ENCODE data around the gene LRRC45. TPM values are rescaled to one million over a fixed set of nuclear protein-coding genes. Genes with fewer than 3 reads are reported as not detected.
A peak's percentile ranks its signal among the peaks of the same experiment; 100 is the strongest.
"Not testable (repeated sequence)": the region's sequence is repeated elsewhere in the genome, so short reads cannot be mapped to it uniquely, and the experiment has no call there.

The LRRC45 gene
- total RNA-seq, 2 donors from 2014 or later: 22.2 to 24.1 TPM

DNA sequence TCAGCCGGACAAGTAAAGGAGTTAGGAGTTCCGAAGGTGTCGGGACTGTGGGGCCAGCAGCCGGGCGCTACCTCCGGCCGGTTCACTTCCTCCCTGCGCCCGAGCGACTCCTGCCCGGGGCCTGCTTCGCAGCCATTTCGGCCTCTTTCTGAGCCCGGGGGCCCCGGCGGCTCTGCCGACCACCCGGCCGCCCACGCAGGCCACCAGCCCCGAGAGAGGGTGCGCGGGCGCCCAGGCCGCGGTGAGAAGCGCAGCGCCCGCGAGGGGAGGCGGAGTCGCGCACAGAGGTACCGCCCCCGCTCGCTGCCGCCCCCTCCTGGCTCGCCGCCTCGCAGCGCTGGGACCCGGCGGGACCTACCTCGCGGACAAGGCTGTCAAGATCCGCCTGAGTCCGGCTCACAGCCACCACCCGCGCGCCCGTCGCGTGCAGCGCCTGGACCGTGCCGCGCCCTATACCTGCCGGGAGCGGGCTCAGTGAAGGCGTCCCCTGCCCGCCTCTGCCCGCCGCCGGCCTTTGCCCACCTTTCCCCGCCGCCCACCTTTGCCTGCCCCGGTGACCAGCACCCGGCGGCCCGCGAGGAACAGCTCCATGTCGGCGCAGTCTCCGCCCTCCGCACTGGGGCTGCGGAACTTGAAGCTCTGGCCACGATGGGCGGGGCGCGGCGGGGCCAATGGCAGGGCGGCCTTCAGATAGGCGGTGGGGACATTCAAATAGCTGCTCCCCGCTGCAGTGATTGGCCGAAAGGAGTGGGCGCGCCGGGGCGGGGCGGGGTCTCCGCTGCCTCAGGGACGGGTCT lies 14.2 kb downstream of the LRRC45 start, which contains the start of gene DCXR:
DCXR (minus strand) TSS at position 606 of the 797 bp plus-strand sequence; CDS start at position 591, 15 bp downstream.
- no peaks in the 10 kb centered on the region for H3K36me3 ChIP-seq
- H3K4me3 ChIP-seq: peak within 1 kb of the TSS; percentile 72 to 81
- no peaks in the 10 kb centered on the region for H3K9me3 ChIP-seq
- H3K4me1 ChIP-seq (replicated peaks): peaks cover 13% of the 10 kb centered on the region
- peak; percentile 98 for DNase-seq (ENCODE audit: low spot score)
- peak within 1 kb of the TSS; percentile 96 to 99 for H3K27ac ChIP-seq
- WGBS: under 1% methylated on average over 76 of the region's 92 CpGs
- no peaks in the 10 kb centered on the region for H3K27me3 ChIP-seq (replicated peaks; ENCODE audit: insufficient read depth)
- TF ChIP-seq POLR2A (IDR thresholded peaks at IDR 0.05) (peak; percentile 95), POLR2AphosphoS5 (IDR thresholded peaks at IDR 0.05) (peak; percentile 96)
- TF ChIP-seq, protein P1, sequence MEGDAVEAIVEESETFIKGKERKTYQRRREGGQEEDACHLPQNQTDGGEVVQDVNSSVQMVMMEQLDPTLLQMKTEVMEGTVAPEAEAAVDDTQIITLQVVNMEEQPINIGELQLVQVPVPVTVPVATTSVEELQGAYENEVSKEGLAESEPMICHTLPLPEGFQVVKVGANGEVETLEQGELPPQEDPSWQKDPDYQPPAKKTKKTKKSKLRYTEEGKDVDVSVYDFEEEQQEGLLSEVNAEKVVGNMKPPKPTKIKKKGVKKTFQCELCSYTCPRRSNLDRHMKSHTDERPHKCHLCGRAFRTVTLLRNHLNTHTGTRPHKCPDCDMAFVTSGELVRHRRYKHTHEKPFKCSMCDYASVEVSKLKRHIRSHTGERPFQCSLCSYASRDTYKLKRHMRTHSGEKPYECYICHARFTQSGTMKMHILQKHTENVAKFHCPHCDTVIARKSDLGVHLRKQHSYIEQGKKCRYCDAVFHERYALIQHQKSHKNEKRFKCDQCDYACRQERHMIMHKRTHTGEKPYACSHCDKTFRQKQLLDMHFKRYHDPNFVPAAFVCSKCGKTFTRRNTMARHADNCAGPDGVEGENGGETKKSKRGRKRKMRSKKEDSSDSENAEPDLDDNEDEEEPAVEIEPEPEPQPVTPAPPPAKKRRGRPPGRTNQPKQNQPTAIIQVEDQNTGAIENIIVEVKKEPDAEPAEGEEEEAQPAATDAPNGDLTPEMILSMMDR (IDR thresholded peaks at IDR 0.05): peak; percentile 66 to 94 (median 82)
- intact Hi-C loops (cut with DNase I): loop anchor here (5.0 kb wide), 1 partner anchor 60 kb away; the partner anchor contains the start of gene FASN

DNA sequence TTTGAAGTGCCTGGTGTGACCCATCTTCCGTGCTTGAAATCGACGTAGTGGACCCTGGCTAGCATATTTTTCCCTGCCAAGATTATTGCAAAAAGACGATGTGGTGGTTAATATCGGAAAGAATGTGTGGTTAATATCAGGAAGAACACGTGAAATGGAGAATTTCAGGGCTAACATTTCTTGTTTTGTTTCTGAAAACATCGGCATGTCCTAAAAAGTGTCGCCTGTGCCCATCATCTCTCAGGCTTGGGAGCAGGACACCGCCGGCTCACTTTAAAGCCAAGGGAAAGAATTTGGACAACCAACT lies 14.7 kb downstream of the LRRC45 start:
- Histone ChIP-seq H3K27ac (peak overlapping the region; percentile 96 to 99), H3K4me1 (replicated peaks) (peaks cover 11% of the 10 kb centered on the region), H3K36me3 (no peaks in the 10 kb centered on the region), H3K4me3 (peak overlapping the region; percentile 72 to 81), H3K27me3 (replicated peaks; ENCODE audit: insufficient read depth) (no peaks in the 10 kb centered on the region), H3K9me3 (no peaks in the 10 kb centered on the region)
- TF ChIP-seq, protein P1 (IDR thresholded peaks at IDR 0.05): no peak
- TF ChIP-seq POLR2A (IDR thresholded peaks at IDR 0.05): no peak
- TF ChIP-seq POLR2AphosphoS5 (IDR thresholded peaks at IDR 0.05): no peak
- whole genome bisulfite sequencing: 5% methylated on average over 10 of the region's 10 CpGs
- intact Hi-C loops (cut with DNase I): loop anchor here (5.0 kb wide), 1 partner anchor 59 kb away; the partner anchor contains the start of gene FASN
- no peak for DNase-seq (ENCODE audit: low spot score)

DNA sequence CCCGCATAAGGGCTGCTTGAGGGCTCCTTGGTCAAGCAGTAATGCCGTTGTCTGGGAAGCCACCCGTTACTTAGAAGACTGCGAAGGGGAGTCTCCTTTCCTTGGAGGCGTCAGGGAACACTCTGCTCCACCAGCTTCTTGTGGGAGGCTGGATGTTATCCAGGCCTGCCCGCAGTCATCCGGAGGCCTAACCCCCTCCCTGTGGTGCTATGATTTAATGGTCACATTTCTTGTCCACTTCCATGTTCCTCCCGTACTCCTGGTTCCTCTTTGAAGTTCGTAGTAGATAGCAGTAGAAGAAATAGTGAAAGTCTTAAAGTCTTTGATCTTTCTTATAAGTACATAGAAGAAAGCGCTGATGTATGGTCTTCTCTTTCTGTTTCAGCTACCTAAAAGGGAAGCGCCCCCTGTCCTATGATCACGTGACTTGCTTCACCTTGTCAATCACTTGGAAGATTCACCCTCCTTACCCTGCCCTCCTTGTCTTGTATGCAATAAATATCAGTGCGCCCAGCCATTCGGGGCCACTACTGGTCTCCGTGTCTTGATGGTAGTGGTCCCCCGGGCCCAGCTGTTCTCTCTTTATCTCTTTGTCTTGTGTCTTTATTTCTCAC lies 15.8 kb downstream of the LRRC45 start:
- H3K4me1 ChIP-seq (replicated peaks): peaks cover 11% of the 10 kb centered on the region
- H3K4me3 ChIP-seq; H3K27ac ChIP-seq; DNase-seq (ENCODE audit: low spot score); H3K36me3 ChIP-seq; H3K9me3 ChIP-seq; H3K27me3 ChIP-seq (replicated peaks; ENCODE audit: insufficient read depth): not testable (repeated sequence)
- WGBS: 73% methylated on average over 16 of the region's 16 CpGs
- intact Hi-C loops (cut with DNase I): loop anchor here (5.0 kb wide), 1 partner anchor 58 kb away; the partner anchor contains the start of gene FASN

DNA sequence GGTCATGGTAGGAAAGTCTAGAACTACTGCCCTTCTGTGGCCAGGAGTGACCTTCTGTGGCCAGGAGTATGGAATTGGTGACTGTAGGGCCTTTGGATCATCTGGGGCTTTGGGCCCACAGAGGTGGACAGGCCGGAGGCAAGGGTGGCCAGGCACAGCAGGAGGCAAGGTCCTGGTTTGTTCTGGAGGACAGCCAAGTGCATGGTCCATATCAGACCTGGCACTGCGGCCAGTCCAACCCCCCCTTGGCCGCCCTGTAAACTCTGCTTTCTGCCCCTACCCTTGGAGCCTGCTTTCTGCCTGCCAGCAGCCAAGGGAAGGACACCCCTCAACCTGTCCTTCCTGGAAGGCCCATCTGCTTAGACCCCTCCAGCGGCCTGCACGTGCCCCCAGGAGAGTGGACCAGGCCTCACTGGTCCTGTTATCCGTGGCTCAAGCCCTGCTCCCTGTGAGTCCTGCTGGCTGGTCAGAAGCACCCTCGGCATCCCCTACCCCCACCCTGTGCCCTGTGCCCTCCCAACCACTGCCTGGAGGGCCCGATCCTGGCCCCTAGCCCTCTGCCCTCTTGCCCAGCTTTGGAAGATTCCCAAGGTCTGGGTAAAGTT lies 16.7 kb downstream of the LRRC45 start:
- intact Hi-C loops (cut with DNase I): loop anchor here (5.0 kb wide), 1 partner anchor 58 kb away; the partner anchor contains the start of gene FASN
- Histone ChIP-seq H3K4me1 (replicated peaks) (peaks cover 11% of the 10 kb centered on the region), H3K27ac (no peak overlapping the region), H3K36me3 (no peaks in the 10 kb centered on the region), H3K27me3 (replicated peaks; ENCODE audit: insufficient read depth) (no peaks in the 10 kb centered on the region), H3K9me3 (no peaks in the 10 kb centered on the region), H3K4me3 (no peak overlapping the region)
- WGBS: 87% methylated on average over 8 of the region's 8 CpGs
- TF ChIP-seq, protein P1 (IDR thresholded peaks at IDR 0.05): no peak
- TF ChIP-seq POLR2A (IDR thresholded peaks at IDR 0.05) (no peak), POLR2AphosphoS5 (IDR thresholded peaks at IDR 0.05) (no peak)
- DNase-seq (ENCODE audit: low spot score): no peak

DNA sequence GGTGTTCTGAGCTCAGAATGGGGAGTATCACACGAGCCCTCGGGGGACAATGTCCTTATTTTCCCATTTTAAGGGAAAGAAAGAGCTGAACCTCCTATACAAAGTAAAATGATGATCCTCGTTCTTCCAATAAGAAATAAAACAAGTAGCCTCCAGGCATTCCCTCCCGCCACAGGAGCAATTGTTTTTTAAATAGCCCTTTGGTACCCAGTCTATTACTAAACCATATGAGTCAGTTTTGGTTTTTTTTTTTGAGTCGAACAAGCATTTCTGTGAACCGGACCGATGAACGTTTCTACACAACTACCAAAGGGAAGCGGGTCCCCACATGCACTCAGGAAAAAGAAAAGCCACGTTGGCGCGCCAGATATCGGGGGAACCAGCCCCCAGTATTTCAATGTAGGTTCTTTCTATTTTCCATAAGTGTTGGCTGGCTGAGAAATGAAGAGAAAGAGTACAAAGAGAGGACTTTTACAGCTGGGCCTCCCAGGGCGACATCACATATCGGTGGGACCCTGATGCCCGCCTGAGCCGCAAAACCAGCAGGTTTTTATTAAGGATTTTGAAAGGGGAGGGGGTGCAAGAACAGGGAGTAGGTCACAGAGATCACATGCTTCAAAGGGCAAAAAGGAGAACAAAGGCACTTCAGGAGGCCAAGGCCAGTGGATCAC lies 18.2 kb downstream of the LRRC45 start:
- intact Hi-C loops (cut with DNase I): no loop called here
- DNase-seq (ENCODE audit: low spot score): no peak
- Histone ChIP-seq H3K36me3 (no peaks in the 10 kb centered on the region), H3K4me3 (no peak overlapping the region), H3K27ac (no peak overlapping the region), H3K4me1 (replicated peaks) (peaks cover 3% of the 10 kb centered on the region), H3K27me3 (replicated peaks; ENCODE audit: insufficient read depth) (no peaks in the 10 kb centered on the region), H3K9me3 (no peaks in the 10 kb centered on the region)
- WGBS: 80% methylated on average over 17 of the region's 17 CpGs
- TF ChIP-seq, protein P1 (IDR thresholded peaks at IDR 0.05): no peak
- TF ChIP-seq POLR2A (IDR thresholded peaks at IDR 0.05): no peak
- no peak for TF ChIP-seq POLR2AphosphoS5 (IDR thresholded peaks at IDR 0.05)

Measured in prostate gland (tissue), 2 donors.